Ishikawa (cell line): Measurements from ENCODE around the gene MAN1A2.

Source experiments
- CEBPB ChIP-seq: IDR thresholded peaks from 2 replicates; pipeline ENCODE4 v1.6.1; 2012
- CREB1 ChIP-seq: IDR thresholded peaks from 2 replicates; pipeline ENCODE4 v1.6.1; 2012; ENCODE audit warnings: low read depth
- EP300 ChIP-seq: IDR thresholded peaks from 2 replicates; pipeline ENCODE4 v1.6.1; 2012; ENCODE audit warnings: borderline replicate concordance
- FOXM1 ChIP-seq: IDR thresholded peaks from 2 replicates; pipeline ENCODE4 v1.6.1; 2012; ENCODE audit warnings: low read depth, borderline replicate concordance
- NFIC ChIP-seq: IDR thresholded peaks from 2 replicates; pipeline ENCODE4 v1.6.1; 2012
- RAD21 ChIP-seq: IDR thresholded peaks from 2 replicates; pipeline ENCODE4 v1.6.1; 2012; ENCODE audit warnings: low read depth
- TAF1 ChIP-seq: IDR thresholded peaks from 2 replicates; pipeline ENCODE4 v1.6.1; 2012; ENCODE audit warnings: low read depth, mild to moderate bottlenecking
- TCF12 ChIP-seq: IDR thresholded peaks from 2 replicates; pipeline ENCODE4 v1.6.1; 2012; ENCODE audit warnings: low read depth
- TEAD4 ChIP-seq: IDR thresholded peaks from 2 replicates; pipeline ENCODE4 v1.6.1; 2012
- YY1 ChIP-seq: IDR thresholded peaks from 2 replicates; pipeline ENCODE4 v1.6.1; 2012; ENCODE audit warnings: low read depth
- ZBTB7A ChIP-seq: IDR thresholded peaks from 2 replicates; pipeline ENCODE4 v1.6.1; 2012; ENCODE audit warnings: low read depth
- TF ChIP-seq, protein P1 (sequence below): IDR thresholded peaks from 2 replicates; pipeline ENCODE4 v1.6.1; 2012
- TF ChIP-seq, protein P2 (sequence below): IDR thresholded peaks from 2 replicates; pipeline ENCODE4 v1.6.1; 2012; ENCODE audit warnings: low read depth, mild to moderate bottlenecking
- TF ChIP-seq, protein P3 (sequence below): IDR thresholded peaks from 2 replicates; pipeline ENCODE4 v1.6.1; 2012

DNA sequence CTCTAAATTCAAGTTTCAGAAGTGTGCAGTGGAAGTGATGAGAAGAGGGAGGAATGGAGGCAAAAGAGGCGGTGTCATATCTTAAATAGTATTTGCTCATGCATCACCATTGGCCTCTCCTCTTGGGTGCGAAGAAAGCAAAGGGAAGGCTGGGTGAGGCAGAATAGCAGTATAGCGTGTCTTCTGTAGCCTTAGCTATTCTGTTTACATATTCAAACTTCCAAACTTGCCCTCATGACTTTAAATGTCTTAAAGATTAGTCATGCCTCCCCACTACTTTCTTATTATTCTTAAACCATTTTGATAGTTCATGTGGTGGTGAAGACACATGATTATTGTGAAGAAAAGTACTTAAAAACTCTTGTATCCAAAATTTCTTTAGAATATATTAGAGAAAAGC lies 134.0 kb downstream of the MAN1A2 start:
- TF ChIP-seq, protein P1, sequence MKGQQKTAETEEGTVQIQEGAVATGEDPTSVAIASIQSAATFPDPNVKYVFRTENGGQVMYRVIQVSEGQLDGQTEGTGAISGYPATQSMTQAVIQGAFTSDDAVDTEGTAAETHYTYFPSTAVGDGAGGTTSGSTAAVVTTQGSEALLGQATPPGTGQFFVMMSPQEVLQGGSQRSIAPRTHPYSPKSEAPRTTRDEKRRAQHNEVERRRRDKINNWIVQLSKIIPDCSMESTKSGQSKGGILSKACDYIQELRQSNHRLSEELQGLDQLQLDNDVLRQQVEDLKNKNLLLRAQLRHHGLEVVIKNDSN: no peak
- TF ChIP-seq ZBTB7A (no peak), TAF1 (no peak), RAD21 (no peak), CREB1 (no peak), EP300 (no peak), TCF12 (no peak), TEAD4 (no peak), NFIC (no peak), YY1 (no peak), FOXM1 (no peak), CEBPB (no peak)
- TF ChIP-seq, protein P2, sequence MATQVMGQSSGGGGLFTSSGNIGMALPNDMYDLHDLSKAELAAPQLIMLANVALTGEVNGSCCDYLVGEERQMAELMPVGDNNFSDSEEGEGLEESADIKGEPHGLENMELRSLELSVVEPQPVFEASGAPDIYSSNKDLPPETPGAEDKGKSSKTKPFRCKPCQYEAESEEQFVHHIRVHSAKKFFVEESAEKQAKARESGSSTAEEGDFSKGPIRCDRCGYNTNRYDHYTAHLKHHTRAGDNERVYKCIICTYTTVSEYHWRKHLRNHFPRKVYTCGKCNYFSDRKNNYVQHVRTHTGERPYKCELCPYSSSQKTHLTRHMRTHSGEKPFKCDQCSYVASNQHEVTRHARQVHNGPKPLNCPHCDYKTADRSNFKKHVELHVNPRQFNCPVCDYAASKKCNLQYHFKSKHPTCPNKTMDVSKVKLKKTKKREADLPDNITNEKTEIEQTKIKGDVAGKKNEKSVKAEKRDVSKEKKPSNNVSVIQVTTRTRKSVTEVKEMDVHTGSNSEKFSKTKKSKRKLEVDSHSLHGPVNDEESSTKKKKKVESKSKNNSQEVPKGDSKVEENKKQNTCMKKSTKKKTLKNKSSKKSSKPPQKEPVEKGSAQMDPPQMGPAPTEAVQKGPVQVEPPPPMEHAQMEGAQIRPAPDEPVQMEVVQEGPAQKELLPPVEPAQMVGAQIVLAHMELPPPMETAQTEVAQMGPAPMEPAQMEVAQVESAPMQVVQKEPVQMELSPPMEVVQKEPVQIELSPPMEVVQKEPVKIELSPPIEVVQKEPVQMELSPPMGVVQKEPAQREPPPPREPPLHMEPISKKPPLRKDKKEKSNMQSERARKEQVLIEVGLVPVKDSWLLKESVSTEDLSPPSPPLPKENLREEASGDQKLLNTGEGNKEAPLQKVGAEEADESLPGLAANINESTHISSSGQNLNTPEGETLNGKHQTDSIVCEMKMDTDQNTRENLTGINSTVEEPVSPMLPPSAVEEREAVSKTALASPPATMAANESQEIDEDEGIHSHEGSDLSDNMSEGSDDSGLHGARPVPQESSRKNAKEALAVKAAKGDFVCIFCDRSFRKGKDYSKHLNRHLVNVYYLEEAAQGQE: no peak
- TF ChIP-seq, protein P3, sequence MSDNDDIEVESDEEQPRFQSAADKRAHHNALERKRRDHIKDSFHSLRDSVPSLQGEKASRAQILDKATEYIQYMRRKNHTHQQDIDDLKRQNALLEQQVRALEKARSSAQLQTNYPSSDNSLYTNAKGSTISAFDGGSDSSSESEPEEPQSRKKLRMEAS: no peak
